Body of pancreas (tissue), 4 donors: ENCODE results near the gene TRERF1. TPM values are rescaled to one million over a fixed set of nuclear protein-coding genes. Genes with fewer than 3 reads are reported as not detected.

ENCODE experiments used
- ATAC-seq: fragments of 150-250 bp; one replicate; pipeline ENCODE4 v1.9.1; 2016
- DNase-seq, 4 donors: peaks; one replicate each; pipeline ENCODE4 v3.0.0-alpha.2; 2019
- H3K27ac ChIP-seq, 4 donors: fragments of 200-600 bp; sonication (generic); 1 replicate in 3 of 4; 2 replicates in 1 of 4; pipeline versions ENCODE4 v1.5.1 to v1.6.1; 2016 to 2019; ENCODE audit warnings: mild to moderate bottlenecking in 1 of 4, mixed read lengths in 1 of 4, moderate library complexity in 1 of 4
- H3K27me3 ChIP-seq, 2 donors: fragments of 200-600 bp; sonication (generic); one replicate each; pipeline ENCODE4 v1.6.0; 2016; ENCODE audit warnings: mild to moderate bottlenecking in 1 of 2
- H3K36me3 ChIP-seq, 2 donors: fragments of 200-600 bp; sonication (generic); replicated peaks in 1 of 2; 2 replicates each; pipeline ENCODE4 v1.5.1; 2016; ENCODE audit warnings: low read depth in 2 of 2; ENCODE audit not compliant: insufficient read depth in 1 of 2
- H3K4me1 ChIP-seq: fragments of 200-600 bp; sonication (generic); one replicate; pipeline ENCODE4 v1.6.0; 2016
- H3K4me3 ChIP-seq, 2 donors: fragments of 200-600 bp; sonication (generic); 1 replicate in 1 of 2; 2 replicates in 1 of 2; pipeline ENCODE4 v1.5.1; 2016 to 2019
- H3K9me3 ChIP-seq, 3 donors: fragments of 200-600 bp; sonication (generic); 1 replicate in 2 of 3; 2 replicates in 1 of 3; pipeline ENCODE4 v1.5.1; 2016
- CTCF ChIP-seq, 7 experiments: fragments of 450-650 bp in 4 of 7; fragments of 200-600 bp in 3 of 7; sonication (generic) in 3 of 7; IDR thresholded peaks; one replicate each; pipeline ENCODE4 v1.5.1; 2016 to 2019; ENCODE audit warnings: antibody characterized with exemption in 7 of 7
- POLR2A ChIP-seq, 3 donors: fragments of 450-650 bp; IDR thresholded peaks; one replicate each; pipeline ENCODE4 v1.6.1; 2016; ENCODE audit warnings: antibody characterized with exemption in 3 of 3, mild to moderate bottlenecking in 2 of 3
- WGBS, 2 donors: methylation state at CpG; one replicate each; pipeline ENCODE4 v1.1.5; 2017; 5-methylcytosine and 5-hydroxymethylcytosine counted together
- intact Hi-C: fragments of 100-400 bp; cut with DNase I; formaldehyde crosslinking; loops from one replicate; pipeline ENCODE4 v1.15.1; 2023
- total RNA-seq, 2 donors: library from RNA; depleted of rRNA; stranded (reverse); fragments of >200 nt; gene quantifications; one replicate each; pipeline ENCODE4 v1.1.0, GENCODE V29; 2016

Gene TRERF1
- total RNA-seq, 2 donors from 2014 or later, result 2.3 to 3.4 TPM

- TF ChIP-seq POLR2A (IDR thresholded peaks at IDR 0.05) (no peak), CTCF (IDR thresholded peaks at IDR 0.05) (no peak)
- H3K27ac ChIP-seq, result no peak overlapping the region
- no peak for ATAC-seq
These were observed 58.4 kb downstream of the TRERF1 start for GRCh38 chr6:42393339-42393738.

GRCh38 chr6:42392833-42393232 is 58.9 kb downstream of the TRERF1 start:
- no peaks in the 10 kb centered on the region for H3K27me3 ChIP-seq
- H3K27ac ChIP-seq, result no peak overlapping the region
- H3K4me3 ChIP-seq, result no peak overlapping the region
- no peaks in the 10 kb centered on the region for H3K9me3 ChIP-seq
- WGBS, 2 donors, result 81 to 85% methylated on average over 10 of the region's 10 CpGs
- H3K36me3 ChIP-seq, result no peaks in the 10 kb centered on the region
- intact Hi-C loops, result no loop called here
- H3K4me1 ChIP-seq, result peaks cover 6% of the 10 kb centered on the region
- DNase-seq, result no peak
- TF ChIP-seq POLR2A (IDR thresholded peaks at IDR 0.05) (no peak), CTCF (IDR thresholded peaks at IDR 0.05) (no peak)
- no peak for ATAC-seq

More at GRCh38 chr6:42393339-42393738, 58.4 kb downstream of the TRERF1 start:
- Histone ChIP-seq H3K9me3 (no peaks in the 10 kb centered on the region), H3K36me3 (no peaks in the 10 kb centered on the region), H3K4me3 (no peak overlapping the region), H3K27me3 (no peaks in the 10 kb centered on the region), H3K4me1 (peaks cover 6% of the 10 kb centered on the region)
- peak in 1 of 4 donors; percentile 35 for DNase-seq
- 41 to 60% methylated on average over 3 of the region's 3 CpGs for WGBS, 2 donors
- intact Hi-C loops, result no loop called here

GRCh38 chr6:42391441-42391840 is 60.3 kb downstream of the TRERF1 start:
- ATAC-seq, result no peak
- H3K36me3 ChIP-seq, result no peaks in the 10 kb centered on the region
- TF ChIP-seq POLR2A (IDR thresholded peaks at IDR 0.05) (no peak), CTCF (IDR thresholded peaks at IDR 0.05) (no peak)
- 95 to 99% methylated on average over 6 of the region's 6 CpGs for WGBS, 2 donors
- intact Hi-C loops, result no loop called here
- DNase-seq, result no peak
- H3K4me3 ChIP-seq, result no peak overlapping the region
- H3K9me3 ChIP-seq, result no peaks in the 10 kb centered on the region
- no peak overlapping the region for H3K27ac ChIP-seq
- peaks cover 6% of the 10 kb centered on the region for H3K4me1 ChIP-seq
- H3K27me3 ChIP-seq, result no peaks in the 10 kb centered on the region

- intact Hi-C loops, result no loop called here
- H3K27me3 ChIP-seq, result no peaks in the 10 kb centered on the region
- H3K27ac ChIP-seq, result no peak overlapping the region
- ATAC-seq (no peak), DNase-seq (peak in 1 of 4 donors; percentile 16)
- no peaks in the 10 kb centered on the region for H3K9me3 ChIP-seq
- WGBS, 2 donors, result 89% methylated on average over 17 of the region's 17 CpGs
- peaks cover 6% of the 10 kb centered on the region for H3K4me1 ChIP-seq
- H3K4me3 ChIP-seq, result no peak overlapping the region
- TF ChIP-seq CTCF (IDR thresholded peaks at IDR 0.05), result no peak
- no peak for TF ChIP-seq POLR2A (IDR thresholded peaks at IDR 0.05)
- no peaks in the 10 kb centered on the region for H3K36me3 ChIP-seq
These were observed 61.3 kb downstream of the TRERF1 start for GRCh38 chr6:42390228-42390934.

- ATAC-seq (no peak), DNase-seq (no peak)
- intact Hi-C loops, result no loop called here
These were observed 62.0 kb downstream of the TRERF1 start for GRCh38 chr6:42389736-42390135.

More at GRCh38 chr6:42389736-42390135, 62.0 kb downstream of the TRERF1 start:
- no peak overlapping the region for H3K4me3 ChIP-seq
- TF ChIP-seq CTCF (IDR thresholded peaks at IDR 0.05), result no peak
- TF ChIP-seq POLR2A (IDR thresholded peaks at IDR 0.05), result no peak
- H3K27me3 ChIP-seq, result no peaks in the 10 kb centered on the region
- no peaks in the 10 kb centered on the region for H3K36me3 ChIP-seq
- H3K27ac ChIP-seq, result no peak overlapping the region
- H3K9me3 ChIP-seq, result no peaks in the 10 kb centered on the region
- 80 to 85% methylated on average over 6 of the region's 6 CpGs for WGBS, 2 donors
- peaks cover 6% of the 10 kb centered on the region for H3K4me1 ChIP-seq
